HTERT RPE-1 (cell line): Measurements from ENCODE around the gene PLEKHO2.

ENCODE experiments used
- in situ Hi-C: fragments of 300-500 bp; cut with MboI; formaldehyde crosslinking; loops from 4 replicates; pipeline ENCODE4 v1.14.3; 2020; ENCODE audit warnings: low sequenced_read_pairs

The PLEKHO2 gene

DNA sequence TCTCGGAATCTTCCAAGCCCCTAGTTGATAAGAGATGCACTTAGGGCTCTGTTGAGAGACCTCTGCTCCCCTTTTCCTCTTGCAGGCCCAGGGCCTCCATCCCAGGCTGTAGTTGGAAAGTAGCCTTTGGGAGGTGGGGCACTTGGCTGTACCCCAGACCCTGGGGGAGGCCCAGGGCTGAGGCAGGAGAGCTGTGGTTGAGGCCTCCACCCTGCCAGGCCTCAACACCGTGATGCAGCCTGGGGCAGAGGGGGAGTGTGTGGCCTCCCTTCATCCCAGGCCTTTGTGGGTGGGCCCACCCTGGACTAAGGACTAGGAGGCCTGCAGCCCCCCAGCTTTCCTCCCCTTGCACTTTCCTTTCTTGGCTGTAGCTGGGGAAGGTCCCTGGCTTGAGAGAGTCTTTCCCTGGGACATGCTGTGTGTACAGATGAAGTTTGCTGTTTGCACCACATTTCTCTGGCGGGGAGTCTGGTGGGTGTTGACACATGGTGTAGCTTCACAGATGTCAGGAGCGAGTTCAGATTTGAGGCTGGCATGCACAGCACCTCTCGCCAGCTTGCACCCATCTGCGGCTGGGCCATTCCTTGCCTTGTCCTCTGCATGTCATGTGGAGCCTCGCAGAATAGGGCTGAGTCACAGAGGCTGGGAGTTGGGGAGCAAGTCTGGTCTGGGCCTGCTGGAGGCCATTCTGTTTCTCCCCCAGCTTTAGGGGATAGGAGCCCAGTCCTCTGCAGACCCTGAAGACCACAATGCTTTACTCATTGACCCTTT is 13.7 kb downstream of the PLEKHO2 start:
- in situ Hi-C loops = no loop called here

DNA sequence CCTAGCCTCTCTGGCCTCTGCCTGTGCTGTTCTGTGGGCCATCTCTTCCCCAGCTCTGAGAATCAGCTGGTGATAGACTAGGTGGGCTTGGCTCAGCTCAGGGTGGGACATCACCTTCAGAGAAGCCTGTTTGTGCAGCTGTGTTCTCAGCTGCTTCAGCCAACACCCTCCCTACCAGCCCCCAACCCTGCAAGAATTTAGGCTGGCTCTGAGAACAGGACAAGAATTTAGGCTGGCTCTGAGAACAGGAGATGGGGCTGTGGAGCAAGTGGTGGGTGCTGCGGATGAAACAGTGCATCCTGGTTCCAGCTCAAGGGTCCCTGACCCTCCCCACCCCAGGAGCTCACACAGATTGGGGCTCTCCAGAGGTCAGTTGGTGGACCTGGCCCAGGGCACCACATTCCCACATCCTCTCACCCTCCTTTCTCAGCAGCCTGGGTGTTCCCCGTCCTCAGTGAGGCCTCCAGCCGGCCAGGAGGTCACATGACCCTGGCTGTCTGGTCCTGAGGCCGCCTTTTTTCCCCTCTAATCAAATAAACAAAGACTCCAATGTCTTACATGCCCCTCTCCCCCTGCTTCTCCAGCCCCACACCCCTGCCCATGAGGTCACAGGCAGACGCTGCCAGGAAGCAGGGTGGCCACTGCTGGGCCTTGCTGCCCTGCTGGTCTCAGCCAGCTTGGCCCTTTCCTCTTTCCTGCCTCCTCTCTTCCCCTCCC is 14.9 kb downstream of the PLEKHO2 start:
- in situ Hi-C loops = no loop called here

DNA sequence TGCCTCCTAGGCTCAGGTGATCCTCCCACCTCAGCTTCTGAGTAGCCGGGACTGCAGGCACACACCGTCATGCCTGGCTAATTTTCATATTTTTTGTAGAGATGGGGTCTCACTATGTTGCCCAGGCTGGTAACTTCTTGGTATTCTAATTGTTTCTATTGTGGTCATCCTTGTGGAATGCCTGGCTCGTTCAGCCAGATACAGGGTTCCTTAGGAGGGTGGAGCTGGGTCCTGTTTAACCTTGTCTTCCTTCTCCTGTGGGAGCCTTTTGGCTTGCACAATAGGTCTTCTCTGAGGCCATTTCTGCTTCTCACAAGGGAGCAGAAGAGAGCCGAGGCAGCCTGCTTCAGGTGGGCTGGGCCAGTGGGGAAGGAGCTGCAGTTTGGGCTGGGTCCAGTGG is 15.7 kb downstream of the PLEKHO2 start:
- in situ Hi-C loops = no loop called here

DNA sequence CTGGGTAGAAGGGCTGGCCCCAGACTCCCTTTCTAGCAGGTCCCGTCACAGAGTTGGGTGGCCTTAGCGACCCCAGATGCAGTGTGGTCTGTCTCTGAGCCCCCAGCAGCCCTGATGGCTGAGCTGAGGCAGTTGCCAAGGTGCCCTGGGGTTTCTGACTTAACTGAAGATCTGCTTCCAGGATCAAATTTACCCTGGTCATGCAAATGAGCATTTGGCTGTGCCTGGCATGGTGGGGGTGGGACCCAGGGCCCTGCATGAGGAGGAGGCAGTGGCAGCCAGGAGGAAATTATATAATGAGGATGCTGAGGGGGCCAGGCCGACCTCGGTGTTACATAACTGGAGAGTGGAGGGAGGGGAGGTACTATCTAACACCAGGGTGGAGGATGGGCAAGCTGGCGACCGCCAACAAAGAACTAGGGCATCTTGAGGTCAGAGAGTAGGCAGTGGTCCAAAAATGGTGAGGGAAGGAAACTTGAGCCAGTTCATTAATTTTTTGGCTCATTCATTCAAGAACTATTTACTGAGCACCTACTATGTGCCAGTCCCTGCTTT is 16.4 kb downstream of the PLEKHO2 start:
- in situ Hi-C loops = no loop called here

DNA sequence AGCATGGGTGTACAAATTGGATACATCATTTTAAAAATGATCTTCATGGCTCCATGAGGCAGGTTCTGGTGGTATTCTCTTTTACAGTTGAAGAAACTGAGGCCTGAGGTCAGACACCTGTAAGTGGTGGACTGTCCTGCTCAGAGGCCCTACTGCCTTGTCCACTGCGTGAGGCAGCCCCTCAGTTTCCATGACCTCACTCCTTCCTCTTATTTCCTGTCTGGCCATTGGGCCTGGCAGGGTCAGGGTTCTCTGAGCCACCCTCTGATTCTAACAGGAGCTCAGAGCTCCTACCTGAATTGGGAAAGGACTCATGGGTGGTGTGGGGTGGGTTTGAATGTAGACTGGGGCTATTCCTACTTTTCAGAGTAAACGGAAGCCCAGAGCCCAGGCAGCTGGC is 17.5 kb downstream of the PLEKHO2 start:
- in situ Hi-C loops = no loop called here

DNA sequence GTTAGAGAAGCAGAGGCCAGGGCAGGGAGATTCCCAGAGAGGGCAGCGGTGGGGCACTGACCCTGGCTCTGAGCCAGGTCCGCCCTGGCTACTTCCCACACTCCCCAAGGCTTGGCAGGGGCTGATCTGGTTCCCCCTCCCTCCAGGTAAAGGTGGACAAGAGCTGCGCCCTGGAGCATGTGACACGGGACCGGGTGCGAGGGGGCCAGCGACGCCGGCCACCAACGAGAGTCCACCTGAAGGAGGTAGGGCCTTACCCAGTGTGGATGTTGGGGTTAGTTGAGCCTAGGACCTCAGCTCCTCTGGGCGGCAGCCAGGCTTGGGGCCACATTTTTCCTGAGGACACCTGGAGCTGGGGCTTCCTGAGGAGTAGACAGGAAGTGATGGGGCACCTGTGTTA is 19.6 kb downstream of the PLEKHO2 start:
- in situ Hi-C loops = no loop called here

DNA sequence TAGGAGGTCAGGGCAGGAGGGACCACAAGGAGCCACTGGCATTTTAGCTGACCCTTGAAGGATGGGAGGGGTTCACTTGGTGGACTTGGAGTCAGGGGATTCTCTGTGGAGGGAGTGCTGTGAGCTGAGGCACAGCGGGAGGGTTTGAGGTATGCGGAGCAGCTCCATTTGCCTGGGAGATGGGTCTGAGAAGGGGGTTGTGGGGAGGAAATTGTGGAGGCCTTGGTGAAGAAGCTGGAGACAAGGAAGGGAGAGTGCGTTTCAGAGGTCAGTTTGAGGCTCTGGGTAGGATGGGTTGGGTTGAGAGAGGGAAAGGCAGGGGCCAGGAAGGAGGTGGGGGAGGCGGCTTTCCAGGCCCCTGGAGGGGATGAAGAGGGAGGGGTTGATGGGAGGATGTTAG is 20.2 kb downstream of the PLEKHO2 start:
- in situ Hi-C loops = no loop called here

DNA sequence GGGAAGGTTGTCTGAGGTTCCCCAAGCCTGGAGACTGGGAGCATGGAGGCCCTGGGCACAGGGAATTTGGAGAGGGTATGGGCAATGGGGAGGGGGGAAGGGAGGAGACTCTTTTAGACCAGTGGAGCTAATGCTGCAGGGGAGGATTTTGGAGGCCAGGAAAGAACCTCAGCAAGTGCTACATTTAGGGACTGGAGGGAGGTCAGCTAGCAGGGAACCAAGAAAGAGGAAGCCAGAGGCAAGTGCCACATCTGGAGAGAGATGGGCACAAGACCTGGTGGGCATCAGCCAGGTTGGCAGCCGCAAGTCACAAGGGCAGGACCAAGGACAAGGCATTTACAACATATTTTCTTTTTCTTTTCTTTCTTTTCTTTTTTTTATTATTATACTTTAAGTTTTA is 20.7 kb downstream of the PLEKHO2 start:
- in situ Hi-C loops = no loop called here

DNA sequence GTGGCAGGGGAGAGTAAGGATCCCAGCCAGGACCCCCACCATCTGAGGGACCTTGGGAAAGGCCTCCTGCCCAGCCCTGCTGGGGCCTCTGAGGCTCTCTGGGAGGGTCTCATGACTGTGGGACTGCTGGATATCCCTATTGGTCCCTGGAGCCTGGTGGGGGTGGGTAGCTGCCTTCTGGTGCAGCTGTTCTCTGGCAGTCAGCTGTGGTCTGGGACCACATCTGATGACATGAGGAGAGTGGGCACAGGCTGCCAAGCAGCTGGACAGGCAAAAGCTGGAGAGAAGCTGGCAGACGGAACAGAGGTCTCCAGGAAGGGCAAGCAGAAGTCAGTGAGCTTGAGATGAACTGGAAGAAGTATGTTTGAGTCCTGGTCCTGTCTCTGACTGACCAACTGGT is 22.4 kb downstream of the PLEKHO2 start:
- in situ Hi-C loops = no loop called here

DNA sequence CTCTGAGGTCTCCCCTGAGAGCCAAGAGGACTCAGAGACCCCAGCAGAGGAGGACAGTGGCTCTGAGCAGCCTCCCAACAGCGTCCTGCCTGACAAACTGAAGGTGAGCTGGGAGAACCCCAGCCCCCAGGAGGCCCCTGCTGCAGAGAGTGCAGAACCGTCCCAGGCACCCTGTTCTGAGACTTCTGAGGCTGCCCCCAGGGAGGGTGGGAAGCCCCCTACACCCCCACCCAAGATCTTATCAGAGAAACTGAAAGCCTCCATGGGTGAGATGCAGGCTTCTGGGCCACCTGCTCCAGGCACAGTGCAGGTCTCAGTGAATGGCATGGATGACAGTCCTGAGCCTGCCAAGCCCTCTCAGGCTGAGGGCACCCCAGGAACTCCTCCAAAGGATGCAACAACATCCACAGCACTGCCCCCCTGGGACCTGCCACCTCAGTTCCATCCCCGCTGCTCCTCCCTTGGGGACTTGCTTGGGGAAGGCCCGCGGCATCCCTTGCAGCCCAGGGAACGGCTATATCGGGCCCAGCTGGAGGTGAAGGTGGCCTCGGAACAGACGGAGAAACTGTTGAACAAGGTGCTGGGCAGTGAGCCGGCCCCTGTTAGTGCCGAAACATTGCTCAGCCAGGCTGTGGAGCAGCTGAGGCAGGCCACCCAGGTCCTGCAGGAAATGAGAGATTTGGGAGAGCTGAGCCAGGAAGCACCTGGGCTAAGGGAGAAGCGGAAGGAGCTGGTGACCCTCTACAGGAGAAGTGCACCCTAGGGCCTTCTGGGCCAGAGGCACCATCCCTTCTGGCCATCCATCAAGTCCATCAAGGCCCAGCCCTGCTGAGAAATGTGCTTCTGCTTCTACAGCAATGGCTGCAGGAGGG is 23.6 kb downstream of the PLEKHO2 start:
- in situ Hi-C loops = no loop called here

DNA sequence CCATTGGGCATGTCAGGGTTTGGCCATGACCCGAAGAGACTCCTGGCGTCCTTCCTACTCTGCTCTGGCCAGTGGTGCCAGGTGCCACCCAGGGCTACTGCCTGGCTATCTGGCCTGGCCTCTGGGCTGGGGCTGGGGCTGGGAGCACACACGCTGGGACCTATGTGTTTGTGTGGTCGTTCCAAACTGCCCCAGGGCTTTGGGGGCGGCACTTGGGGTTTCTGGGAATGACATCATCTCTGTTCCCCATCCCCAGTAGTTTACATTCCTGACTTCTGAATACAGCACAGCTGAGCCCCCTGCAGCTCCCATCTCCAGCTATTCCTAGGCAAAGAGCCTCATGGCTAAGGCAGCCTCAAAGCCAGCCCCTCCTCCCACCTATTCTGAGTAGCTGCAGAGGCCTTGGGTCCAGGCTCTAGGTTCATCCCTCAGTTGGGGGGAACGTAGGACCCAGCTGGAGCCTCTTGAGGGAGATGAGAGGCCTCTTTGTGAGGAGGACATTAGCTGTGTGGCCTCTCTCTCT is 24.3 kb downstream of the PLEKHO2 start:
- in situ Hi-C loops = no loop called here

DNA sequence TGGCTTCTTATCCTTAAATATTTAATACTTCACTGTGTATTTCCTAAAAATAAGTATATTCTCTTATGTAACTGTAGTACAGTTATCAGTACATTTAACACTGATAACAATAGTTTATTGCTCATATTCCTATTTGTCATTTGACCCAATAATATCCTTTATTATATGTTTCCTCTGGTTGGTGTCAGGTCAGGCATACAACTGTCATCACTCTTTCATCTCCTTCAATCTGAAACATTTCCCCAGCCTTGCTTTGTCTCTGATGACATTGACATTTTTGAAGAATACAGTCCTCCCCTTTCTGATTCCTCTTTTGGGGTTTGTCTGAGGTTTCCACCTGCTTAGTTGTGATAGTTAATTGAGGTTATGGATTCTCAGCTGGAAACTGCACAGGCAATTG is 27.8 kb downstream of the PLEKHO2 start:
- in situ Hi-C loops = no loop called here

DNA sequence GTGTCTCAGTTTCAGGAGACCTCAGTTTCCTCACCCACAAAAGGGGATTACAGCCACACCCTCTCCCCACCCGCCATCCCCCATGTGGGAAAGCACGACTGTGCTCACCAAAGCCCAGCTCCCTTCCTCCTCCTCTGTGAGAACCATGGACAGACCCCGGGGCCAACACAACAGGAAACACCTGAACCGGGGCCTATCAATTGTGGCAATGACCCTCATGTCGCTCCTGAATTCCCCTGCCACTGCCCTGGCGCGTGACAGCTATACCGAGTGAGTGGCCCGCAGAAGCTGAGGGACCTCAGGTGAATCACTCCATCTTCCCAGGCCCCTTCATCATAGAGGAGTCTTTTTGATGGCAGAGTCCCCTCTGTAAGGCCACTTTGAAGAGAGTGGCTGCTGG is 28.6 kb downstream of the PLEKHO2 start:
- in situ Hi-C loops = no loop called here

DNA sequence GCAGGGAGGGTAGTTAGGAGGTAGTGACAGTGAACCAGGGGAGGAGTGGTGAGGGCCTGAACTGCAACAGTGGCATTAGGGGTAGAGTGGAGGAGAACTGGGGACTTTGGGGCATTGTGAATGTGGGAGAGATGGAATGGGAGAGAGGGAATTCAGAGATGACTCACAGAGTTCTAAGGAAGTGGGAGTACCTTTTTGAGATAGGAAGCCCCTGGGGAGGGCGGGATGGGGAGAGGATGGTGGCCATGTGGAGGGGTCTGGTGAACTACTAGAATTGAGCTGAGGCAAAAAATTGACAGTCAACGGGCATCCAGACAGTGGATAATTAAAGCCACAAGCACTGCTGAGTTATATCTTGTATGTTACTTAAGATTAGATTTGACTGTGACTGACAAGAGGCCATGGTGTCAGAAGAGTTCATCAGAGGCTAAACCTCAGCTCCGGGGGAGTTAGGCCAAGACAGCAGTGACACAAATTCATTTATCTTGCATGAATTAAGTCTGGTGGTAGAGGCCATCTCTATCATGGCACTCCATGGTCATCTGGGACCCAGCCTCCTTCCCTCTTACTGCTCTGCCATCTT is 34.0 kb downstream of the PLEKHO2 start:
- in situ Hi-C loops = no loop called here

DNA sequence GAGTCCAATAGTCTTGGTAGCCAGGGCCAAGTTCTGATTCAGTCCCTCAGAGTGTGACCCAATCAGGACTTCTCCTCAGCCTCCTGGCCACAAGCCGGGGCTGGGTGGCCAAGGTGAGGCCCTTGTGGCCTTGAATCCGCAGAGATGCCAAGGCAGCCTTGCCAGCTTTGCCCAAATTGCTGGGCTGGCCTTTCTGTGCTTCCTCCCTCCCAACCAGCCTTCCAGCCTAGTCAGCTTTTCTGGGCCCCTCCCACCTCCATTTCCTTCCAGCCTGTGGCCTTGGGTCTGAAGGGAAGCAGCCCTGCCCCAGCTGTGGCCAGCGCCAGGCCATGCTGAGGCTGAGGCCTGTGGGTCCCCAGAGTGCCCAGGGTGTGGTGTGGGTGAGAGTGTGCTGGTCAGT is 35.7 kb downstream of the PLEKHO2 start:
- in situ Hi-C loops = no loop called here

DNA sequence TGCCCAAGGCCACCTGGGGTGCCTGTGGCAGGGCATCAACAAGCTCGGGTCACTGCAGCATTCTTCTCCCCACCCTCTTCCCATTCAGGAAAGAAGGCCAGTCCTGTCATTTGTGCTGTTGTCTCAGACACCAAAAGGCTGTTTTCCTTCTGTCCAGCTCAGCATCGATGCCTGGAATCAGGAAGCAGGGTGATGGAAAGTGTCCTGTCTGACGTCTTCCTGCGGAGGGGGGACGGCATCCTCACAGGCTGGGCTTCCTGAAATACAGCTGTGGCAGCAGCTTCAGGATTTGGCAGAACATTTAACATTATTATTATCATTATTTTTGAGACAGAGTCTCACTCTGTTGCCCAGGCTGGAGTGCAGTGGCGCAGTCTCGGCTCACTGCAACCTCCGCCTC is 37.0 kb downstream of the PLEKHO2 start:
- in situ Hi-C loops = no loop called here

DNA sequence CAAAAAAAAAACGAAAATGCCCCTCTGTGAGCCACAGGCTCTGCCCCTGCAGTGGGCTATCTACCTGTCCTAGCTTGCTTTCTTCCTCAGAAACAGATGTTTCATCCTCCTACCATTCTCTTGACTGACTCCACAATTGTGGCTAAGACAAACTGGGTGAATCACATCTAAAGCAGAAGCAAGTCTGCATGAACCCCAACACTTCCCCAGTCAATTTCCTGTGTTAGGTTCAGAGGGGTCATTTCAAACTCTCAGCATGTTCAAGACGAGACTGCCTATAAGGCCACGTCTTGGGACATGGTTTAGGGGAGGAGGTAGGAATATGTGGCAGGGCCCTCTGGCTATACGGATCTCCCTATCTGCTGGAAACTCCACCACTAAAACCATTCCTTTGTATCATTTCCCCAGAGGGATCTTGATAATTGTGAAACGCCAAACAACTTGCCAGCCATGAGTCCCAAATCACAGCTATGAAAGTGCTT is 41.4 kb downstream of the PLEKHO2 start:
- in situ Hi-C loops = no loop called here

DNA sequence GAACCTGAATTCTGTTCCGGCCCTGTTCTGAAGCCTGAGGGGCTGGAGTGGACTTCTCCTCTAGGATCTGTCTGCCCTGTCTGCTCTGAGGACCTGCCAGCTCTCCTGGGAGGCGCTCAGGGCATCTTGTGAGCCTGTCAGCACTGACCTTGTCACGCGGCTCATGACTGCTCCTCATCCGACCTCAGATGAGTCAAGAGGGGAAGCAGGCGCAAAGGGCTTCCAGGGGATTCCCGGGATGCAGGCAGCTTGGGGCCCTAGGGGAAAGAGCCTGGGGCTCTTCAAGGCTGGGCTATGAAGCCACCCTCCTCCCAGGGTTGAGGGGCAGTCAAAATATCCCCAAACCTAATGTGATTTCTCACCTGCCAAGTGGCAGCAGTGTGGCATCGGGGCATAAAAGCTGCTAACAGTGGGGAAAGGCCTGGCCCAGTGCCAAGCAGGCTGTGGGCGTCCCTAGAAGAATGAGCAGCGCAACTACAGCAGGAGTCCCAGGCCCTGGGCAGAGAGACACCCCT is 42.3 kb downstream of the PLEKHO2 start:
- in situ Hi-C loops = no loop called here

DNA sequence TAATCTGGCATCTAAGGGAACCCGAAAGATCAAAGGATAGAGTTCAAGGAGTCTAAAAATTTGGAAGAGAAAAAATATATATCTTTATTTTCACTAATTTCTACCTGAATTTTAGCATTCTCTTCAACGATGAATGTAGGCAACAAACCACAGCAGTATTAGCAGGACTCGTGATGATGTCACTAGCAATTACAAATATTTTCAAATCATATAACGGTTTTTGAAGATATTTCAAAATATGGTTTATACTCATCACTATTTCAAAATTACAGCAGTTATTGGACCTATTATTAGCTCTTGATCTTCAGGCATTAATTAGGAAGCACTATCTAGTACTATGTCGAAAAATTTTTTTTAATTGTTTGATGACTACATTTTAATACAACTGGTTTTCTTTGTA is 43.0 kb downstream of the PLEKHO2 start:
- in situ Hi-C loops = no loop called here

DNA sequence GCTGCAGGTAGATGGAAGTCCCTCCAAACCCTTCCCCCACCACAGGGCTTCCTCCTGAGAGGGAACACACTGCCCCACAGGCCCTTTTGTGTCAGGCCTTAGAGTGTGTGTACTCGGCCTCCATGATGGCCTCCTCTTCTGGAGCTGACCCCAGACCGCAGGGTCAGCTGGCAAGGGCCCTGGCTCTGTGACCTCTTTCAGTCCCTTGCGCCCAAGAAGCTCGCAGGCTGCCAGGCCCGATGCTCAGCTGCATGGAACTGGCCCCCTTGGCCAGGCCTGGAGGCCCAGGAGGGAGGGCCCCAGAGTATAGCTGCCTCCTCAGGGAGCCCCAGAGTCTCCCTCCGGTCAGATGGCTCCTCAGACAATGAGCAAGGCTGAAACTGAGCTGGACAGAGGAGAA is 46.6 kb downstream of the PLEKHO2 start:
- in situ Hi-C loops = no loop called here
